BE2C (cell line): ENCODE data around the gene MSX2.
A peak's percentile ranks its signal among the peaks of the same experiment; 100 is the strongest.

Source experiments
- DNase-seq: peaks from one replicate; pipeline ENCODE4 v3.0.0-alpha.2; 2020
- H3K27me3 ChIP-seq: fragments of 250-450 bp; sonication (Bioruptor Pico); 2 replicates; pipeline ENCODE4 v1.5.1; 2020; ENCODE audit warnings: mild to moderate bottlenecking
- H3K36me3 ChIP-seq: fragments of 250-450 bp; sonication (Bioruptor Pico); 2 replicates; pipeline ENCODE4 v1.5.1; 2020; ENCODE audit warnings: mild to moderate bottlenecking
- H3K4me1 ChIP-seq: fragments of 250-450 bp; sonication (Bioruptor Pico); 2 replicates; pipeline ENCODE4 v1.5.1; 2020
- H3K4me3 ChIP-seq: 2 replicates; pipeline ENCODE4 v1.5.1; 2011; ENCODE audit warnings: low read depth, low read length
- H3K9me3 ChIP-seq: fragments of 250-450 bp; sonication (Bioruptor Pico); 2 replicates; pipeline ENCODE4 v1.5.1; 2020
- CTCF ChIP-seq: IDR thresholded peaks from 2 replicates; pipeline ENCODE4 v1.5.1; 2012; ENCODE audit warnings: mild to moderate bottlenecking, low read depth, low read length

Gene MSX2

GRCh38 chr5:174745590-174746103 is 21.3 kb downstream of the MSX2 start:
- Histone ChIP-seq H3K4me3 (no peak overlapping the region), H3K9me3 (no peaks in the 10 kb centered on the region), H3K36me3 (no peaks in the 10 kb centered on the region), H3K4me1 (no peaks in the 10 kb centered on the region), H3K27me3 (peaks cover 29% of the 10 kb centered on the region)
- TF ChIP-seq CTCF, result no peak
- DNase-seq, result no peak

- DNase-seq, result no peak
- Histone ChIP-seq H3K4me3 (peak overlapping the region; percentile 58), H3K4me1 (no peaks in the 10 kb centered on the region), H3K9me3 (no peaks in the 10 kb centered on the region), H3K36me3 (no peaks in the 10 kb centered on the region), H3K27me3 (peaks cover 38% of the 10 kb centered on the region)
- TF ChIP-seq CTCF, result no peak
These were observed 26.3 kb downstream of the MSX2 start for GRCh38 chr5:174750711-174751110.

GRCh38 chr5:174751154-174752000 is 27.0 kb downstream of the MSX2 start:
- H3K36me3 ChIP-seq, result no peaks in the 10 kb centered on the region

GRCh38 chr5:174752121-174752520 is 27.7 kb downstream of the MSX2 start:
- H3K27me3 ChIP-seq, result peaks cover 34% of the 10 kb centered on the region

More at GRCh38 chr5:174751154-174752000, 27.0 kb downstream of the MSX2 start:
- Histone ChIP-seq H3K4me3 (peak overlapping the region; percentile 58), H3K9me3 (no peaks in the 10 kb centered on the region), H3K27me3 (peaks cover 35% of the 10 kb centered on the region), H3K4me1 (no peaks in the 10 kb centered on the region)
- DNase-seq, result peak; percentile 31
- TF ChIP-seq CTCF, result no peak

GRCh38 chr5:174755106-174755505 is 30.7 kb downstream of the MSX2 start:
- DNase-seq, result no peak
- peaks cover 18% of the 10 kb centered on the region for H3K27me3 ChIP-seq
- peak; percentile 57 for TF ChIP-seq CTCF
- no peaks in the 10 kb centered on the region for H3K4me1 ChIP-seq
- H3K4me3 ChIP-seq, result no peak overlapping the region
- H3K9me3 ChIP-seq, result no peaks in the 10 kb centered on the region
- no peaks in the 10 kb centered on the region for H3K36me3 ChIP-seq

More at GRCh38 chr5:174752121-174752520, 27.7 kb downstream of the MSX2 start:
- H3K4me1 ChIP-seq, result no peaks in the 10 kb centered on the region
- no peak for DNase-seq
- H3K9me3 ChIP-seq, result no peaks in the 10 kb centered on the region
- no peak for TF ChIP-seq CTCF
- H3K4me3 ChIP-seq, result no peak overlapping the region; the same call in 1 of the 2 replicates
- H3K36me3 ChIP-seq, result no peaks in the 10 kb centered on the region

GRCh38 chr5:174759091-174759490 is 34.7 kb downstream of the MSX2 start:
- DNase-seq, result no peak
- no peak for TF ChIP-seq CTCF
- H3K9me3 ChIP-seq, result no peaks in the 10 kb centered on the region
- H3K4me3 ChIP-seq, result no peak overlapping the region
- no peaks in the 10 kb centered on the region for H3K4me1 ChIP-seq
- no peaks in the 10 kb centered on the region for H3K36me3 ChIP-seq
- 0 out of 2 replicates have a peak, but pooled peaks cover 3% of the 10 kb centered on the region for H3K27me3 ChIP-seq
